Measurements from ENCODE around the gene CENPT. TPM values are rescaled to one million over a fixed set of nuclear protein-coding genes. Genes with fewer than 3 reads are reported as not detected.

CENPT gene
- total and polyA plus RNA-seq, 2 donors (not counting 1 experiment from before 2014, with no cell fraction given), result 23.1 to 30.2 TPM

GRCh38 chr16:67855789-67856188, 8.3 kb upstream of the CENPT start:
- peaks cover 1% of the 10 kb centered on the region for H3K36me3 ChIP-seq (ENCODE audit: control insufficient read depth, insufficient read depth, low read length)

GRCh38 chr16:67853670-67854069, 6.2 kb upstream of the CENPT start:
- H3K4me1 ChIP-seq (ENCODE audit: control insufficient read depth, extremely low read depth, insufficient read depth, low read length), result peaks cover 15% of the 10 kb centered on the region
- H3K4me3 ChIP-seq (replicated peaks in 1 of 4; ENCODE audit: control extremely low read depth in 1 of 4, insufficient read depth in 1 of 4, low read depth in 3 of 4, low read length in 4 of 4), result no peak overlapping the region
- no peaks in the 10 kb centered on the region for H4K20me1 ChIP-seq (ENCODE audit: control insufficient read depth, extremely low read depth, insufficient read depth, low read length)
- H3K9me3 ChIP-seq (ENCODE audit: control insufficient read depth, insufficient read depth, low read depth, low read length), result no peaks in the 10 kb centered on the region
- H3K4me2 ChIP-seq (ENCODE audit: extremely low read depth, insufficient read depth, low read length), result no peak overlapping the region
- no peak overlapping the region for H3K27ac ChIP-seq (ENCODE audit: insufficient read depth, low read length)
- H2AFZ ChIP-seq (ENCODE audit: low read length), result no peak overlapping the region
- H3K79me2 ChIP-seq (ENCODE audit: control insufficient read depth, insufficient read depth, low read length), result peaks cover 82% of the 10 kb centered on the region
- H3K36me3 ChIP-seq (ENCODE audit: control insufficient read depth, insufficient read depth, low read length), result peaks cover 1% of the 10 kb centered on the region
- DNase-seq (ENCODE audit: low read depth in 2 of 2), result no peak
- H3K27me3 ChIP-seq (ENCODE audit: control insufficient read depth, insufficient read depth, low read length), result no peaks in the 10 kb centered on the region
- no peak overlapping the region for H3K9ac ChIP-seq (ENCODE audit: insufficient read depth, low read length)
- no peak for TF ChIP-seq EZH2 (IDR thresholded peaks at IDR 0.05; ENCODE audit: low read length, missing control alignments)
- TF ChIP-seq CTCF (conservative IDR thresholded peaks at IDR 0.05 in 1 of 2, IDR thresholded peaks at IDR 0.05 in 1 of 2; ENCODE audit: low read depth in 1 of 2, low read length in 2 of 2), result no peak

More at GRCh38 chr16:67855789-67856188, 8.3 kb upstream of the CENPT start:
- H3K4me1 ChIP-seq (ENCODE audit: control insufficient read depth, extremely low read depth, insufficient read depth, low read length), result peaks cover 19% of the 10 kb centered on the region
- H3K27me3 ChIP-seq (ENCODE audit: control insufficient read depth, insufficient read depth, low read length), result no peaks in the 10 kb centered on the region
- TF ChIP-seq EZH2 (IDR thresholded peaks at IDR 0.05; ENCODE audit: low read length, missing control alignments) (no peak), CTCF (conservative IDR thresholded peaks at IDR 0.05 in 1 of 2, IDR thresholded peaks at IDR 0.05 in 1 of 2; ENCODE audit: low read depth in 1 of 2, low read length in 2 of 2) (no peak)
- H3K9ac ChIP-seq (ENCODE audit: insufficient read depth, low read length), result no peak overlapping the region
- H3K4me2 ChIP-seq (ENCODE audit: extremely low read depth, insufficient read depth, low read length), result no peak overlapping the region
- H3K27ac ChIP-seq (ENCODE audit: insufficient read depth, low read length), result no peak overlapping the region
- H3K9me3 ChIP-seq (ENCODE audit: control insufficient read depth, insufficient read depth, low read depth, low read length), result no peaks in the 10 kb centered on the region
- no peak for DNase-seq (ENCODE audit: low read depth in 2 of 2)
- no peak overlapping the region for H3K4me3 ChIP-seq (replicated peaks in 1 of 4; ENCODE audit: control extremely low read depth in 1 of 4, insufficient read depth in 1 of 4, low read depth in 3 of 4, low read length in 4 of 4)
- no peaks in the 10 kb centered on the region for H4K20me1 ChIP-seq (ENCODE audit: control insufficient read depth, extremely low read depth, insufficient read depth, low read length)
- peaks cover 86% of the 10 kb centered on the region for H3K79me2 ChIP-seq (ENCODE audit: control insufficient read depth, insufficient read depth, low read length)
- H2AFZ ChIP-seq (ENCODE audit: low read length), result no peak overlapping the region

- Histone ChIP-seq H3K36me3 (ENCODE audit: control insufficient read depth, insufficient read depth, low read length) (no peaks in the 10 kb centered on the region), H3K27ac (ENCODE audit: insufficient read depth, low read length) (peak overlapping the region; percentile 86), H3K4me3 (replicated peaks in 1 of 4; ENCODE audit: control extremely low read depth in 1 of 4, insufficient read depth in 1 of 4, low read depth in 3 of 4, low read length in 4 of 4) (peak overlapping the region; percentile 76 to 91 (median 77)), H3K9ac (ENCODE audit: insufficient read depth, low read length) (peak overlapping the region; percentile 82), H2AFZ (ENCODE audit: low read length) (no peak overlapping the region), H3K4me1 (ENCODE audit: control insufficient read depth, extremely low read depth, insufficient read depth, low read length) (peaks cover 19% of the 10 kb centered on the region), H3K79me2 (ENCODE audit: control insufficient read depth, insufficient read depth, low read length) (peaks cover 69% of the 10 kb centered on the region), H4K20me1 (ENCODE audit: control insufficient read depth, extremely low read depth, insufficient read depth, low read length) (no peaks in the 10 kb centered on the region), H3K4me2 (ENCODE audit: extremely low read depth, insufficient read depth, low read length) (peak overlapping the region; percentile 92), H3K9me3 (ENCODE audit: control insufficient read depth, insufficient read depth, low read depth, low read length) (no peaks in the 10 kb centered on the region), H3K27me3 (ENCODE audit: control insufficient read depth, insufficient read depth, low read length) (no peaks in the 10 kb centered on the region)
- no peak for DNase-seq (ENCODE audit: low read depth in 2 of 2)
- TF ChIP-seq EZH2 (IDR thresholded peaks at IDR 0.05; ENCODE audit: low read length, missing control alignments) (no peak), CTCF (conservative IDR thresholded peaks at IDR 0.05 in 1 of 2, IDR thresholded peaks at IDR 0.05 in 1 of 2; ENCODE audit: low read depth in 1 of 2, low read length in 2 of 2) (no peak)
These were observed 625 bp upstream of the CENPT start for GRCh38 chr16:67848118-67848517.
